ENCODE measurements around the gene LPIN1.
"Not testable (repeated sequence)": the region's sequence is repeated elsewhere in the genome, so short reads cannot be mapped to it uniquely, and the experiment has no call there.

The LPIN1 gene

DNA sequence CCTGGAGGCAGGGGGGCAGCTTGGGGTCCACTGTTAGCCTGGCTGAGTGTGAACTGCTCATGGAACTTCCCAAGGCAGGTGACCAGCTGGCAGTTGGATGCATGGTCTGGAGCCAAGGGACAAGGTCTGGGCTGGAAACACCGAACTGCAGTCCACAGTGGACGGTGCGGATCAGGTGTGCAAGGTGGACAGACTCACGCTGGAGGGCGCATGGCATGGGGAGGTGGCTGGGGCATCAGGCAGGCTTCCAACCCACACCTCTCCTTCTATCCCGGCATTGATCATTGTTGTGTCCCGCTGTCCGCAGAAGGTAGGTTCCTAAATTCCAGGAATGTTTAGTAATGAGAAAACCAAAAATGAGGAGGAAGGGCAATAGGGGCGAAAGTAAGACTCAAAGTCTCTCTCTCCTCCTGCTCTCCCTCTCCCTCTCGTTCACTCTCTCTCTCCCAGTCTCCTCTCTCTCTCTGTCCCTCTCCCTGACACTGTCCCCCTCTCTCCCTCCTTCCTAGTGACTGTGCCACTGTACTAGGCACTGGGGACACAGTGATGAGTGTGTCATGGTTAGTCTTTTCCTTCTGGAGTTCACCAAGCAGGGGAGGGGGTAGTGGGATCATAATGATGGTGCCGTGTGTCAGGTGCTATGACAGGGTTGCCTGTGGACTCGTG, 30.3 kb upstream of the LPIN1 start:
- DNase-seq = no peak

DNA sequence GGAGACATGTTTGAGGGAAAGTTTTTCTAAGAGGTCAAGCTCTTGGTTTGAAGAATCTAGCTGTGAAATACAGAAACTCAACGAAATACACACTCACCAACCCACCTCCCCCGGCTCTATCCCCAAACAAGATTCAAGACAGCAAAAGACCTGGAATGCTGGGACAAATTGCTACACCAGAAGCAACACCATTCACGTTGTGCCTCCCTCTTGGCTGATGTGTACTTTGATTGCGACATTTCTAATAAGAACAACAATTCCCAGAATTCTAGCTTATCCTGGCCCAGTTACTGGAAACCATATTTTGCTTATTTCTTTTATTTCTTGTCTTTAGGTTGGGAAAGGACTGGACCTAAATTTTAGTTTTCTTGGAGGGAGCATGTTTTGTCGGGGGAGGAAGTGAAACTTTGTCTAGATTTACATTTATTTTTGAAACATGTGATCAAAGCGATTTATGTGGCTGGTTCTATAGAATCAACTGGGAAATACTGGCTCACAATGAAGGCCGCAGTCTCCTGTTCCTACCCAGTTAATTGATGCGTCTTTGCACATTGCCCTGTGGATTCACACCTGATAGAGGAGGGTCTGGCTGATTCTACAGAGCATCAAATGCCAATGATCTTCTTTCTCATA, 29.6 kb upstream of the LPIN1 start:
- DNase-seq = no peak

DNA sequence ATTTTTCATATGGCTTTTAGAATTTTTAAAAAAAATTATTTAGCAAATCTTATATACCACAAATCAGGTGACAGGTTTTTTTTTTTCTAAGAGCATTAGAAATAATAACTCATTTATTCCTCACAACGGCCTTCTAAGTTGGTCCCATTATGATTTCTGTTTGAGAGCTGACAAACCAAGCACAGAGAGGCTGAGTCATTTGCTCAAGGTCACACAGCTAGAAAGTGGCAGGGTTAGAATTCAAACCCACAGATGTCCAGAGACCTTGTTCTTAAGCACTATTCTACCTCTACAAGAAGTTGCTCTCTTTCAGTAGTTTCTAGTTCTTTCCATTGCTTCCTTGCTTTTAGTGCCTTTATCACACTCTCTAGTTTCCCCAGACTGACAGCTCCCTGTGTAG, 28.8 kb upstream of the LPIN1 start:
- DNase-seq = no peak

DNA sequence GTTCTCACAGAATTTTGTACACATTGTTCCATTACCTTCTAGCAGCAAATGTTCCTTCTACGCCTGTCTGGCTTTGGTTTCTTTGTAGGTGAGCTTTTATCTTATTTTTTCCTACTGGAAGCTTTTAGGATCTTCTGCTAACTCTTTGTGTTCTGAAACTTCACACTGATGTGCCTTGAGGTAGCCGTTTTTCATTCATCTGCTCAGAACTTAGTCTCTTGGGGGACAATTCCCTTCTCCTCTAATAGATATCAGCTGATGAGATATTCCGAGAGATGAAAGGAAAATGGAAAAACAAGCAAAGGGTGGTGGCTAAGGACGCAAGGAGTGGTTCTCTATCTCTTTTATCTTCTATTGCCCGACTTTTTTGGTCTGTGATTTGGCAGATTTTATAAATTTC, 27.8 kb upstream of the LPIN1 start:
- no peak for DNase-seq

DNA sequence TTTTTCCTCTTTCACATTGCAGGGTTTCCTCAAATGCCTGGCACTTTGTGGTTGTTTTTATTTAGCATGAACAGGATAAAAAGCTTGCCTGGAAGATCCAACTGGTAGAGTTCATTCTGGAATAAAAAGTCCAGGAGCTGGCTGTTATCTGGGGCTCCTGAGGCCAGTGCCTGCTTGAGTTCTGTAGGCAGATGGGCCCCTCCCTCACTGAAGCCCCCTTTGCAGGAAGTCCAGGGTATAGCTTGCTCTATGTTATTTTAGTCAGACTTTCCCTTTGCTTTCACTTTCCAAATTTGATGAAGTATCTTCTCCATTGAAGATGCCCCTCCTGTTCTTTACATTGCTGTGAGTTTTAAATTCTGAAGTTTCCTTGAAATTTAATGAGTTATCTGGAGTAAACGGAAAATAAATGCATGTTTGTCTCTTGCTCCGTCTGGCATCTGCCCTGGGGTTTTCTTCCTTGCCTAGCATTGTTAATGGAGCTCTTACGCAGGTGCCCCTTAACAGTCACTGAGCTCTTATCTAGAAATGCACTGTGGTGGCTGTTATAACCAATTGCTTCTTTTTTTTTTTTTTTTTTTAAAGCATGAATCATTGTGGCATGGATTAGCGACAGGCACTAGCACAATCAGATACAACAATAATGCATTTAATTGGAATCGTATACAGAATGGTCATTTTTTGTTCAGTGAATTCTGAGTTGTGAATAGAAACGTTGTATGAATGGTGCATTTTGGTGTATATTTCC, 27.0 kb upstream of the LPIN1 start:
- no peak for DNase-seq

DNA sequence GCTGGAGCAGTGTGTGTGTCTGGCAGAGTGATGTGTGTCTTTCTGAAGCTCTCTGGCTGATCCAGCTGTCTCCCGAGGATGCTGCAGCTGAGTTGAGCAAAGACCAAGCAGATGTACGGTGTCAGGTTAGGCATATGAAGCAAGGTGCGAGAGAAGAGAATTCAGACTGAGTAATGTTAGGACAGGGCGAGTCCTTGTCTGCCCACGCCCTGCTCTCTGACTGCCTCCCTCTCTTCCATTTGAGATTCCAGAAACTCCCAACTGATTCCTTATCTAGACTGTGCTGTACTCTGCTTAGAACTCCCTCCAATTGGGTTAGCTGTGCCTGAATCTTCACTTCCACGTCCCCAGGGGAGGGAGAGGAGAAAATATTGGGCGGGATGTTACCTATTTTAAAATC, 25.7 kb upstream of the LPIN1 start:
- no peak for DNase-seq

DNA sequence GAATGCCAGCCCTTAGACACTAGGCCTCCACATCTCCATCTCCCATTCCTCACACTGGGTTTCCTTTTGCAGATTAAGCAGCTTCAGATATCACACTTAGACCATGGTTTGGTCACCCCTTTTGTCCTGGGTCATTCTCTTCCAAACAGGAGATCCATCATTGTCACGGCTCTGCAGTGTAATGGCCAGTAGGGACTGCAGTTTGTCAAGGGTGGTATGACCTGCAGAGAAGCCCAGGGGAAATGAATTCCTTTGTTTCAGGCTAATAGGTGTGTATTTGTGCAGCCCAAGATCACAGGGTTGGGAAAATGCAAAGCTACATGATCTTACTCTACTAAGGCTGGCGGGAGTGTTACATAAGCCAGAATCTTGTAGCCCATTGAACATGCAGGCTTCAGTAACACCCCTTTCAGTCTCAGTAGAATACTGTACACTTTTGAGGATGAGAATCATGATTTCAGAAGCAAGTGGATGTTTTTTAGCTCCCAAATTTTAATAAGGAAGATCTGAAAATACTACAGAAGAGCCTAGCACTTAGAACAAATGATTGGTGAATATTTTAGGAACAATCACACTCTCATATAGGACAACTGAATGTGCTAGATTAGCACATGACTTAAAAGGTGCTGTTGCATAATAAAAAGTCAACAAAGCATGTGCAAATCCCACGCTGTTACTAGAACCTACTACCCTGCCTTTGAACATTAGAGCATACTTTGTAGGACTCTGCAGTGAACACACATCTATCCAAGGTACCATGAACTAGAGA, 24.0 kb upstream of the LPIN1 start:
- no peak for DNase-seq

DNA sequence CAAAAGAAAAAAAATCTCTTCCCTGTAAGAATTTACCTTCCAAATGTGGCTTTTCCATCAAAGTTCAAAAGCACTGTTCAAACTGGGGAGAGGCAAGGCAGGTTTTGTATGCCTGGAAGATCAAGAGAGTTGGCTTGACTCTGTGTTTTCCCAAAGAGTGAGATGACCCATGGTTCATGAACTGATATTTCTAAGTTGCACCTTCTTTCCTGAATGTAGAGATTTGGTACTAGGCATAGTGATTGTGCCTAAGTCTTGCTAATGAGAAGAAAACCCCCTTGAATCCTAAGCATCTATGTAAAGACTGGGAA, 23.4 kb upstream of the LPIN1 start:
- DNase-seq = no peak

DNA sequence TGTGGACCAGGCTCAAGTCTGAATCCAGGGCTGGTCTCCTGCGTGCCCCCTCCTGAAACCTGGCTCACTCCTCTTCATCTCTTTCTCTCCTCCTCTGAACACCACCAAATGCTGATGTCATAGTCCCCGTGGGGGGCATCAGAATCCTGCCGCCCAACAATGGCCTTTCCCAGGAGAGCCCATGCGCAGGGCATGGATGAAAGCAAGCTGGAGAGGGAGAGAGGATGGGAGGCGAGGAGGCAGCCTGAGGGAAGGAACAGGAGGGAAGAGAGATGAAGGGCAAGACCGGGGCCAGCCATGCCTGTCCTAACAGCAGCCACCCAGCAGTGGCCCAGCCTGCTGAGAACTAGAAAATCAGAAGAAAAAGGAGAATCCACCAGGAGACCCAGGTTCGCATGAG, 22.3 kb upstream of the LPIN1 start:
- no peak for DNase-seq

DNA sequence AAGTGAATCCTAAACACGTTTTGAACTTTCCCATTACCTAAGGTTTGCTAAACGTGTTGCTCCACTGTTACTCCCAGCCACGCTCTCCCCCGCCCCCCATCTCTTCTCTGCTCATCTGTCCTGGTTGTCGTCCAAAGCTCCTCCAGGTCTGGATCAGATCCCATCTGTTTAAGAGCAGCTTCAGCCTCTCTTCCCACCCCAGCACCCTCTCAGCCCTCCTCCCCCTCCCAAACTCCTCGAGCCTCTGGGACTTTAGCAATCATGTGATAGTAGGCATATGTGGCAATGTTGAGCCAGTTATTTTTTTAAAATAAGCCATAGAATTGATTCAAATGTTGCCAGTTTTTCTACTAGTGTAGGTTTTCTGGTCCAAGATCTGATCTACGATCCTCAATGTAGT, 20.0 kb upstream of the LPIN1 start:
- DNase-seq = no peak

DNA sequence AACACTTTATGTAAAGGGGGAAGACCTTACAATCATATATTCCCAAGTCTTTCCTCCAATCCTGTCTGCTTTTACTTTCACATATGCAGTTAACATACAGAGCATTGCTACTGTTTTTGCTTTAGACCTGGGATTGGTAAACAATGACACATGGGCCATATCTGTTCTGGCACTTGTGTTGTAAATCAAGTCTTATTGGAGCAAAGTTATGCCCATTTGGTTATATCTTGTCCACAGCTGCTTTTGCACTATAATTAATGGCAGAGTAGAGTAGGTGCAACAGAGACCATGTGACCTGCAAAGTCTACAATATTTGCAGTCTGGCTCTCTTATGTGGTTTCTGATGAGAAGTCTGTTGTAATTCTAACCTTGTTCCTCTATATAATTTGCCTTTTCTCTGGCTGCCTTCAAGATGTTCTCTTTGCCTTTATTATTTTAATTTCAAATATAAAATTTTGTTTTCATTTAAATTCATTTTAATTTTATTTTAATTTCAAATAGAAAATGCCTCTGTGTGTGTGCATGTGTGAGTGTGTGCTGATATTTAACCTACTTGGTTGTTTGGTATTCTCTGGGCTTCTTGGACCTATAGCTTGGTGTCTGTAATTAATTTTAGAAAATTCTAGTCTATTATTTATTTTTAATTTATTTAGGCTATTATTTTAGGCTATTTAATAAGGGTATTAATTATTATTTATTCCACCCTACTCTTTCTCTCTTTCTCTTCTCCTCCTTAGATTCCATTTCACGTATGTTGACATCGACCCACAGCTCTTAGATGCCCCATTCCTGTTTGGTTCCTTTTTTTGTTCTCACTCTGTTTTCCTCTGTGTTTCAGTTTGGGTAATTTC, 16.8 kb upstream of the LPIN1 start:
- DNase-seq = no peak

DNA sequence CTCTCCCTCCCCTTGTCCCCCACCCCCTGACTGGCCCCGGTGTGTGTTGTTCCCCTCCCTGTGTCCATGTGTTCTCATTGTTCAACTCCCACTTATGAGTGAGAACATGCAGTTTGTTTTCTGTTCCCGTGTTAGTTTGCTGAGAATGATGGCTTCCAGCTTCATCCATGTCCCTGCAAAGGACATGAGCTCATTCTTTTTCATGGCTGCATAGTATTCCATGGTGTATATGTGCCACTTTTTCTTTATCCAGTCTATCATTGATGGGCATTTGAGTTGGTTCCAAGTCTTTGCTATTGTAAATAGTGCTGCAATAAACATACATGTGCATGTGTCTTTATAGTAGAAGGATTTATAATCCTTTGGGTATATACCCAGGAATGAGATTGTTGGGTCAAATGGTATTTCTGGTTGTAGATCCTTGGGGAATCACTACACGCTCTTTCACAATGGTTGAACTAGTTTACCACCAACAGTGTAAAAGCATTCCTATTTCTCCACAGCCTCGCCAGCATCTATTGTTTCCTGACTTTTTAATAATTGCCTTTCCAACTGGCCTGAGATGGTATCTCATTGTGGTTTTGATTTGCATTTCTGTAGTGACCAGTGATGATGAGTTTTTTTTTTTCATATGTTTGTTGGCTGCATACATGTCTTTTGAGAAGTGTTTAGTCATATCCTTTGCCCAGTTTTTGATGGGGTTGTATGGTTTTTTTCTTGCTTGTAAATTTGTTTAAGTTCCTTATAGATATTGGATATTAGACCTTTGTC, 15.0 kb upstream of the LPIN1 start:
- DNase-seq = not testable (repeated sequence)

DNA sequence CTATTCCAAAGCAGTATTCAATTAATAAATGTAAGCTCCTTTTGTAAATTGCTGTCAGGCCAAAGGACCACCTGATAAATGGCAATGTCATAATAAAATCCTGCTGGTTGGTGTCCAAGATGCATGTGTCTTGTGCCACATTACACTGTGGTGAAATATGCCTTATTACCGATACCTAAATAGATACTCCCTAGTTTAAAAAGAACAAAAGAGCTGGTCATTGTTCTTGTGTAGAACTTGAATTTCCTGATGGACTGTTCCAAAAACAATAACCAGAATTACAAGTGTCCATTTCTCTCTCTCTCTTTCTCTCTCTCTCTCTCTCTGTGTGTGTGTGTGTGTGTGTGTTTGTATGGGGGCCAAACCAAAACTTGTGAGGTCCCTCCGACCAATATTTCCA, 13.8 kb upstream of the LPIN1 start:
- no peak for DNase-seq

DNA sequence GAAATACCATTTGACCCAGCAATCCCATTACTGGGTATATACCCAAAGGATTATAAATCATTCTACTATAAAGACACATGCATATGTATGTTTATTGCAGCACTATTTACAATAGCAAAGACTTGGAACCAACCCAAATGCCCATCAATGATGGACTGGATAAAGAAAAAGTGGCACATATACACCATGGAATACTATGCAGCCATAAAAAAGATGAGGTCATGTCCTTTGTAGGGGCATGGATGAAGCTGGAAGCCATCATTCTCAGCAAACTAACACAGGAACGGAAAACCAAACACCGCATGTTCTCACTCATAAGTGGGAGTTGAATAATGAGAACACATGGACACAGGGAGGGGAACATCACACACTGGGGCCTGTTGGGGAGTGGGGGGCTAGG, 8.6 kb upstream of the LPIN1 start:
- DNase-seq = not testable (repeated sequence)

DNA sequence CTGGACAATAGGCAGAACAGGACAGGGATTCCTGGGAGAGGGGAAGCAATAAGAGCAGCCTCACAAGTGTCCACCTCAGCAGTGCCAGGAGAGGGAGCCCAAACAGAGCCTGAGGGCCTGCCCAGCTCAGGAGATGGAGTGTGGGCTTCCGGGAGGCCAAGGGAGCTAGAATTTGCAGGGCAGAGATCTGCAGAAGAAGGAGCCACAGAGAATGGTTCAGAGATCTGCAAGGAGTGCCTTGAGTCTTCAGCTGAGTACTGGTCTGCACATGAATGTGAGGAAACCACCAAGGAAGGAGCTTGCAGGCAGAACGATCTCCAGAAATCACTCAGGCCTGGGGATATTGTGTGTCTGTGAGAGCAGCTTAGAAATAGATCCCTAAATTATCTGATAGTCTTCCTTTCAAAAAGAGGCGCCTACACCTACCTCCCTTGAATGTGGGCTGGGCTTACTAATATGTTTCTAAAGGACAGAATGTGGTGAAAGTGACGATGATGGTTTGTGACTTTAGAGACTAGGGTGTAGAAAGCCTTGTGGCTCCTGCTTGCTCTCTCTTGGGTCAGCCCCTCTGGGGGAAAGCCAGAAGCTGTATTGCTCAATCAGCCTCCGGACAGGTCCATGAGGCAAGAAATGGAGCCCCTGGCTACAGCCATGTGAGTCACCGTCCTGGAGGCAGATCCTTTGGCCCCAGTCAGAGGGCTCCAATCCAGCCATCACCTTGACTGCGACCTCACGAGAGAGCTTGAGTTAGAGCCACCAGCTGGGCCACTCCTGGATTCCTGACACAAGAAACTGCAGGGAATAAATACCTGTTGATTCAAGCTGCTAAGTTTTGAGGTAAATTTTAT, 7.6 kb upstream of the LPIN1 start:
- DNase-seq = peak; percentile 48

DNA sequence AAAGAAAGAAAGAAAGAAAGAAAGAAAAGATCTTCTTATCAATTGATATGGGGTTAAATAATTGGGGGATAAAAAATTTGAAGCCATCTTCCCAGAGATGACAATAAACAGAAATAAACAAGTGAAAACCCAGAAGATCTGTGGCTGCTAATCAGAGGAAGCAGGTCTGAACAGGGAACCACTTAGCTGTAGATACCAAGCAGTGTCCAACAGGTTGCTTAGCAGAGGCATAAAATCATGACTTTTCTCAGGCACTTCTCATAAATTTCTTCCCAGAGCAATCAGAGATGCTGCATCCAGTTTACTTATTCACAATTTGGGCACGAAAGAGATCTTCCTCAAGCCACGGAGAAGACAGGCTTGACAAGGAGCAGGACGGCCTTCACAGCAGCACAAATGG, 5.7 kb upstream of the LPIN1 start:
- DNase-seq = no peak

DNA sequence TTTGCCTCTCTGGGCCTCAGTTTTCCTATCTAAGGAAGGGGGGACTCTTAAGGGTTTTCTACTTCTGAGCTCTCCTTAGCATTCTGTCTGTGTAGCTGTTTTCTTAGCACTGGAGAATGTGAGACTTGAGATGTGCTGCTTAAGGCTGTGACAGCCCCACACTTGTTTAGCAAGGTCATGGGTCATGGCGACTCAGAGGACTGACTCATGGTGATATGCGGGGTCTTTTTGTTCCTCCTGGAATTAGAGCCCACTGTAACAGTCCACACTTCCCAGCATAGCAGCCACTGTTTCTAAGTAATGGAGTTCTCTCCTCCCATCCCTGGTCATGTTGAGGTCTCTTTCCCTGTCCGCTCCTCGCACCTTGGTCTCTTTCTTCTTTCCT, 4.1 kb upstream of the LPIN1 start:
- DNase-seq = no peak

DNA sequence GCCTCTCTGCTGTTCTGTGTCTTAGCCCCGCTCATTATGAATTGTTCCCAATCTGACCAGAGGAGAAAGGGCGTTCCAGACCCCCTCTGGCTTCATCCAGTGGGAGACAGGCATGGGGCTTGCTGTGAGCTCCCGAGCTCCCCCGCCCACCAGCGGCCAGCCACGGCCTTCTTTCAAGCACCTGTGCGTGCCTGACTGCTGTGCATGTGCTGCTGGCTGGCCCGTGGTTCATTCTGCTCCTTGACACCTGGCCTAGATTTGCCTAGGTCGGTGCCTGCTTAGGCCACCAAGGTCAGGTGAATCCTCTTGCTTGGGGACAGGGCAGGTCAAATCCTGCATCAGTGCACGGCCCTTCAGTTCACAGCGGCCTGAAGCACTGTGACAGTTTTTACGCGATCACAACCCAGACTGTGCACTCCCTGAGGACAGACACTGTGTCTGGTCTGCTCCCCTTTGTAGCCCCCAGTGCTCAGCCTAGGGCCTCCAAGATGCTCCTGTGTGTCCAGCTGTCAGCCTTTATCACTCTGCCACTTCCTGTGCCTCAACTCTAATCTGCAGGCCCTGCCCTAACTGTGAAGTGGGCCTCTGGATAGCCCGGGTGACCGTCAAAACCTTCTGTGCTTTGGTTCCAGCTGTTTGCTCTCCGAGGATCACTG, 3.6 kb upstream of the LPIN1 start:
- DNase-seq = no peak

DNA sequence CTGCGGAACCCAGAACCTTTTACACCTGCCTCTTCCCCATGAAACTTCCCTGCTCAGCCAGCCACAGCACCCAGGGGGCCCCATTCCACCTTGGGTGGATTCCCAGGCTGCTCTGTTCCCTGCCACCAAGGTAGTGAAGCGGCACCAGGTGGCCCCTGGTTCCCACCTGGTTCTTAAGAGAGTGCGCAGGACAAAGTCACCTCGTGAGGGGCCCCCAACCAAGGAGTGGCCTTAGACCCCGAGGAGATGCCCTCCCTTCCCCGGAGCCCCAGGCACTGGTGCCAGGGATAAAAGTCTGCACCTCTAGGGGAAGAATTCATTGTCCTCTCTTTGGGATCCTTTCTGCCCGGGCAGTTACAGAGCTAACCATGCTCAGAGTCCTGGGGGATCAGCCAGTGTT, 3.1 kb upstream of the LPIN1 start:
- no peak for DNase-seq

DNA sequence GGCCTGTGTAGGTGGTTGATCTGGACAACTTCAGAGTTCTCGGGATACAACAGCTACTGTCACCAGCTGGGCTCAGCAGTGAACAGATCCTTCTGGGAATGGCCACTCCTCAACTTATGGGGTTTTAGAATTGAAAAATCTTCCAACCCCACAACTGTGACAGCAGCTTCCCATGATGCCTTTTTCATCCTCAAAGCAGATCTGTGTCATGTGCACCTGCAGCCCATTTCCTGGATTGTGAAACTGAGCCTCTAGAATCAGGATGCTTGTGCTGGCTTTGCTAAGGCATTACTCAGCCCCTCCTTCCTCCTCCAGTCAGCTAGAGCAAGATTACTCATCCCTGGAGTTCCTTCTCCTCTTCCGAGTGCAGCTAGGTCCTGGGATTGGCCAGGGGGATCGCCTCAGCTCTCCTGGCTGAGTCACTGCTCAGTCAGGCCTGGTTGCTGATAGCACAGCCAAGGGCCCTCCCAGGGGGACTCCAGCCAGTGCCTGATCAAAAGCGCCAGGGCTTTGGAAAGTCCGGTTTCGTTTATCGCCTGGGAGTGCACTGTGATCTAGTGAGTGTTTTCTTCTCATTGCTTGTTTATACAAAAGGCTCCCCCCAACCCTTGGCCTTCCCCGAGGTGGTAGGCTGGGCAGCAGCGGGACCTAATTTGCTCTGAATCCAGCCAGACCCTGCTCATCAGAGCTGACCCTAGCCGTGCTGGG, 2.4 kb upstream of the LPIN1 start:
- peak; percentile 95 for DNase-seq

Measured in right hindlimb (tissue), 1 donor.